Nephron progenitor cell (in vitro differentiated cells): ENCODE data around the gene IL1R2.

Experiments
- DNase-seq: peaks from one replicate; pipeline ENCODE4 v3.0.0; 2021
- H3K27ac Mint-ChIP-seq: 2 replicates; pipeline ENCODE4 v1.8.0; 2021; ENCODE audit warnings: mild to moderate bottlenecking, moderate library complexity, mixed read lengths
- H3K27me3 Mint-ChIP-seq: 2 replicates; pipeline ENCODE4 v1.8.0; 2021; ENCODE audit warnings: mild to moderate bottlenecking, low read depth, mixed read lengths; ENCODE audit not compliant: poor library complexity
- H3K36me3 Mint-ChIP-seq: 2 replicates; pipeline ENCODE4 v1.8.0; 2021; ENCODE audit warnings: low read depth, mixed read lengths
- H3K4me1 Mint-ChIP-seq: 2 replicates; pipeline ENCODE4 v1.8.0; 2021; ENCODE audit warnings: mixed read lengths
- H3K4me3 Mint-ChIP-seq: 2 replicates; pipeline ENCODE4 v1.8.0; 2021; ENCODE audit warnings: mild to moderate bottlenecking, moderate library complexity, mixed read lengths
- H3K9me3 Mint-ChIP-seq: 2 replicates; pipeline ENCODE4 v1.8.0; 2021; ENCODE audit warnings: mild to moderate bottlenecking, moderate library complexity, mixed read lengths
- TF ChIP-seq, protein P1 (sequence below): fragments of 200-600 bp; sonication (generic); IDR thresholded peaks from 2 replicates; pipeline ENCODE4 v1.5.0; 2021; ENCODE audit warnings: antibody characterized with exemption

The IL1R2 gene

GRCh38 chr2:101983928-101984327 lies 7.8 kb upstream of the IL1R2 start:
- no peaks in the 10 kb centered on the region for H3K27me3 Mint-ChIP-seq

GRCh38 chr2:101984656-101985055 lies 7.1 kb upstream of the IL1R2 start:
- no peaks in the 10 kb centered on the region for H3K27me3 Mint-ChIP-seq
- H3K4me3 Mint-ChIP-seq, result no peak overlapping the region
- H3K27ac Mint-ChIP-seq, result no peak overlapping the region
- no peaks in the 10 kb centered on the region for H3K36me3 Mint-ChIP-seq
- TF ChIP-seq, protein P1, sequence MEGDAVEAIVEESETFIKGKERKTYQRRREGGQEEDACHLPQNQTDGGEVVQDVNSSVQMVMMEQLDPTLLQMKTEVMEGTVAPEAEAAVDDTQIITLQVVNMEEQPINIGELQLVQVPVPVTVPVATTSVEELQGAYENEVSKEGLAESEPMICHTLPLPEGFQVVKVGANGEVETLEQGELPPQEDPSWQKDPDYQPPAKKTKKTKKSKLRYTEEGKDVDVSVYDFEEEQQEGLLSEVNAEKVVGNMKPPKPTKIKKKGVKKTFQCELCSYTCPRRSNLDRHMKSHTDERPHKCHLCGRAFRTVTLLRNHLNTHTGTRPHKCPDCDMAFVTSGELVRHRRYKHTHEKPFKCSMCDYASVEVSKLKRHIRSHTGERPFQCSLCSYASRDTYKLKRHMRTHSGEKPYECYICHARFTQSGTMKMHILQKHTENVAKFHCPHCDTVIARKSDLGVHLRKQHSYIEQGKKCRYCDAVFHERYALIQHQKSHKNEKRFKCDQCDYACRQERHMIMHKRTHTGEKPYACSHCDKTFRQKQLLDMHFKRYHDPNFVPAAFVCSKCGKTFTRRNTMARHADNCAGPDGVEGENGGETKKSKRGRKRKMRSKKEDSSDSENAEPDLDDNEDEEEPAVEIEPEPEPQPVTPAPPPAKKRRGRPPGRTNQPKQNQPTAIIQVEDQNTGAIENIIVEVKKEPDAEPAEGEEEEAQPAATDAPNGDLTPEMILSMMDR, result no peak
- no peaks in the 10 kb centered on the region for H3K9me3 Mint-ChIP-seq
- peaks cover 12% of the 10 kb centered on the region for H3K4me1 Mint-ChIP-seq
- DNase-seq, result no peak

More at GRCh38 chr2:101983928-101984327, 7.8 kb upstream of the IL1R2 start:
- no peak for DNase-seq
- Mint-ChIP-seq H3K36me3 (no peaks in the 10 kb centered on the region), H3K27ac (no peak overlapping the region), H3K9me3 (no peaks in the 10 kb centered on the region), H3K4me3 (no peak overlapping the region), H3K4me1 (peaks cover 10% of the 10 kb centered on the region)
- TF ChIP-seq, protein P1, result no peak

DNA sequence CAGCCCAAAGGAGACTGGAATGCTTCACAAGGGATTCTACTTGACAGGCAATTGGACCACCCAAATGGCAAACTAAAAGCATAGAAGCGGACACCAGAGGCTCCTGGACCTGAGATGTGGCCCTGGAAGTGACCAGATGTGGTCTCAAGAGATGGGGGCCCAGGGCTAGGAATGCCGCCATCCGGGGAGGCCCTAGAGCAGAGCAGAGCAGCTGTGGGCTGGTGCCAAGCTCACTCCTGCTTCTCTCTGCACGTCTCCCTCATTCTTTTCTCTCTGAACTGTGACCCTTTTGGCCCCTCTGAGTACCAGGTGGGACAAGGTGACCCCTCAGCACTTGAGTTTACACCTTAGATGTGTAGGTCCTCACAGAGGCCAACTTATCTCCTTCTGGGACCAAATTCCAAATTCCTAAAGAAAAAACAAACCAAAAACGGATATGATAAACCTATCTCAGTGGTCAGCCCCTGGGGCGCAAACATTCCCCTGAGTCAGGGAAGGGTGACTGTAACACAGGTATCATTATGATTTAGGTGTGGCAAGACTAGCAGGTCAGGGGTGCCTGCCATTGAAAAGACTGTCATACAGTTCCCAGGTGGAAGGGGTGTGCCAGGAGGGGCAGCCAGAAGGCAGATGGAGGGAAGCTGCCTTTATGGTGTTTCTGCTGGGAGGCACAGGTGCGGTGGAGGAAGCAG lies 6.5 kb upstream of the IL1R2 start:
- Mint-ChIP-seq H3K36me3 (no peaks in the 10 kb centered on the region), H3K27ac (no peak overlapping the region), H3K4me1 (peaks cover 18% of the 10 kb centered on the region), H3K27me3 (no peaks in the 10 kb centered on the region), H3K9me3 (no peaks in the 10 kb centered on the region), H3K4me3 (no peak overlapping the region)
- TF ChIP-seq, protein P1, result no peak
- no peak for DNase-seq

- DNase-seq, result no peak
- Mint-ChIP-seq H3K4me3 (no peak overlapping the region), H3K27me3 (no peaks in the 10 kb centered on the region), H3K4me1 (peaks cover 19% of the 10 kb centered on the region), H3K36me3 (no peaks in the 10 kb centered on the region), H3K9me3 (no peaks in the 10 kb centered on the region), H3K27ac (no peak overlapping the region)
- TF ChIP-seq, protein P1, result no peak
These were observed 6.0 kb upstream of the IL1R2 start for GRCh38 chr2:101985793-101986164.

DNA sequence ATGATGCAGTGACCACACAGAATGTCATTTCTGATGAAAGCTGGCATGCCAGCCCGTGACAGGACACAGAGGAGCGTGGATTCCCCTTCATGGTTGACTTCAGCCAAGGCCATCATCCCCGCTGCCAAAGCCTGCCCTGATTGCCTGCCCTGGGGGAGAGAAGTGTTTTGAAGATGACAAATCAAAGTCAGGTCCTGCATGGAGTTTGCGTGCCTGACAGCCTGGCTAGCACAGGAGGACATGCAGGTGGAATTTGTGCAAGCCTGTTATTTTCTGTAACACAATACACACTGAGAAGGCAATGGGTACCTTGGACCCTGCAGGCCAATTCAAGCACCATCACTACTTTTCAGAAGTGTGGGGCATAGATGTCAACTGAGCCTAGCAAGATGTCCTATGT lies 5.4 kb upstream of the IL1R2 start:
- Mint-ChIP-seq H3K4me3 (no peak overlapping the region), H3K36me3 (no peaks in the 10 kb centered on the region), H3K4me1 (peaks cover 17% of the 10 kb centered on the region), H3K9me3 (no peaks in the 10 kb centered on the region), H3K27ac (no peak overlapping the region), H3K27me3 (no peaks in the 10 kb centered on the region)
- TF ChIP-seq, protein P1, result no peak
- no peak for DNase-seq
